Upper lobe of right lung (tissue), 1 donor: ENCODE results near the gene LRP1B. TPM values are rescaled to one million over a fixed set of nuclear protein-coding genes. Genes with fewer than 3 reads are reported as not detected.
"Not testable (repeated sequence)": the region's sequence is repeated elsewhere in the genome, so short reads cannot be mapped to it uniquely, and the experiment has no call there.

Experiments
- ATAC-seq: fragments of 200-7000 bp; cut with Tn5 transposase; one replicate; pipeline ENCODE4 v1.9.1; 2020; ENCODE audit warnings: mild to moderate bottlenecking, moderate library complexity
- DNase-seq: peaks from one replicate; pipeline ENCODE4 v3.0.0-alpha.2; 2020
- H3K27ac ChIP-seq: fragments of 200-600 bp; one replicate; pipeline ENCODE4 v1.8.0; 2022
- H3K27me3 ChIP-seq: fragments of 200-600 bp; one replicate; pipeline ENCODE4 v1.8.0; 2022; ENCODE audit warnings: mild to moderate bottlenecking
- H3K36me3 ChIP-seq: fragments of 200-600 bp; one replicate; pipeline ENCODE4 v1.8.0; 2022
- H3K4me1 ChIP-seq: fragments of 200-600 bp; one replicate; pipeline ENCODE4 v1.8.0; 2022
- H3K4me3 ChIP-seq: fragments of 200-600 bp; one replicate; pipeline ENCODE4 v1.8.0; 2022; ENCODE audit warnings: mild to moderate bottlenecking
- H3K9me3 ChIP-seq: fragments of 200-600 bp; one replicate; pipeline ENCODE4 v1.8.0; 2022
- intact Hi-C: fragments of 100-400 bp; cut with DNase I; formaldehyde crosslinking; loops from one replicate; pipeline ENCODE4 v1.11.0; 2022
- total RNA-seq: library from RNA; stranded (reverse); fragmentation: NEBNext Ultra II Directional; extraction: Animal tissue kit (Norgen Biotek cat#: 25700); gene quantifications from one replicate; pipeline ENCODE4 v1.2.1, GENCODE V29; 2021
- TF ChIP-seq, protein P1 (sequence below): fragments of 200-600 bp; IDR thresholded peaks from one replicate; pipeline ENCODE4 v1.8.0; 2022; ENCODE audit warnings: antibody characterized with exemption
- donor health status: DM: no; HTN: yes; CAD: no; lungs with severe emphysema.

LRP1B gene
- total RNA-seq, 1 donor from 2014 or later = 0.12 TPM

DNA sequence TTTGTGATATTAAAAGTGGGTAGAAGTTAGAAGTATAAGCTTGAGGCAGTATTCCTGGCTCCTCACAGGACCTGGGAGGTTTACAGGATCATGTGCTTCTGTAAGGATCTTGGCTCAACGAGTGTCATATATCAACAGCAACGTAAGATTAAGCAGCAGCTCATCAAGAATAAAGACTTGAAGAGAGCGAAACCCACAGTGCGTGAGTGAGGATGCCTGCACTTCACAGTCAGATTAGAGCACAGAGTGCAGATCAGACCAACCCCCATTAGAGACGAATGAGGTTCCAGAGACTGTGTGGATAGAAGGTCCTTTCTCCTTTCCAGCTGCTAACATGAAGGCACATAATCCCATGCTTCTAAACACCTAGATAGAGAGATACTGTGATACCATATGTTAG, 1693.9 kb downstream of the LRP1B start:
- no peak overlapping the region for H3K27ac ChIP-seq
- no peak overlapping the region for H3K4me3 ChIP-seq
- H3K27me3 ChIP-seq = no peaks in the 10 kb centered on the region
- no peaks in the 10 kb centered on the region for H3K9me3 ChIP-seq
- DNase-seq (no peak), ATAC-seq (no peak)
- H3K4me1 ChIP-seq = no peaks in the 10 kb centered on the region
- intact Hi-C loops = no loop called here
- no peaks in the 10 kb centered on the region for H3K36me3 ChIP-seq
- TF ChIP-seq, protein P1, sequence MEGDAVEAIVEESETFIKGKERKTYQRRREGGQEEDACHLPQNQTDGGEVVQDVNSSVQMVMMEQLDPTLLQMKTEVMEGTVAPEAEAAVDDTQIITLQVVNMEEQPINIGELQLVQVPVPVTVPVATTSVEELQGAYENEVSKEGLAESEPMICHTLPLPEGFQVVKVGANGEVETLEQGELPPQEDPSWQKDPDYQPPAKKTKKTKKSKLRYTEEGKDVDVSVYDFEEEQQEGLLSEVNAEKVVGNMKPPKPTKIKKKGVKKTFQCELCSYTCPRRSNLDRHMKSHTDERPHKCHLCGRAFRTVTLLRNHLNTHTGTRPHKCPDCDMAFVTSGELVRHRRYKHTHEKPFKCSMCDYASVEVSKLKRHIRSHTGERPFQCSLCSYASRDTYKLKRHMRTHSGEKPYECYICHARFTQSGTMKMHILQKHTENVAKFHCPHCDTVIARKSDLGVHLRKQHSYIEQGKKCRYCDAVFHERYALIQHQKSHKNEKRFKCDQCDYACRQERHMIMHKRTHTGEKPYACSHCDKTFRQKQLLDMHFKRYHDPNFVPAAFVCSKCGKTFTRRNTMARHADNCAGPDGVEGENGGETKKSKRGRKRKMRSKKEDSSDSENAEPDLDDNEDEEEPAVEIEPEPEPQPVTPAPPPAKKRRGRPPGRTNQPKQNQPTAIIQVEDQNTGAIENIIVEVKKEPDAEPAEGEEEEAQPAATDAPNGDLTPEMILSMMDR = no peak

GRCh38 chr2:140427033-140427432, 1703.8 kb downstream of the LRP1B start:
- H3K4me3 ChIP-seq, H3K27ac ChIP-seq, H3K27me3 ChIP-seq, H3K36me3 ChIP-seq, intact Hi-C loops, DNase-seq, H3K4me1 ChIP-seq, H3K9me3 ChIP-seq, ATAC-seq: not testable (repeated sequence)

DNA sequence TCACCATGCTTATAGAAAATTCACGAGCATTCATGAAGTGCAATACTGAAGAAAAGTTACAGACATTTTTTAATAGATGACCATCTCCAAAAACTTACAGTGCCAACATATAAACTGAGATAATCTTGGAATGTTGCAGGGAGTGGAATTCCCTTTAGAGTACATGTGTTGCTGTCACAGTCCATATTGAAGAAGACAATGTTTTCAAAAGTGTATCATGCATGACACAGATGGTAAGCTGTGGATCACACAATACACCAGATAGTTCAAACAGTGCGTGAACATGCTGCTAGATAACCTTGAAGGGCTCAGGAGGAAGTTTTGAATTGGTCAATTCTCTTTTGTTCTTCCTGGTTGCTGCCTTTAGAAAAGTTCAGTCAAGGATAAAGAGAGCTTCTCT, 1706.3 kb downstream of the LRP1B start:
- no peak for ATAC-seq
- Histone ChIP-seq H3K4me3 (no peak overlapping the region), H3K9me3 (no peaks in the 10 kb centered on the region), H3K27me3 (no peaks in the 10 kb centered on the region), H3K27ac (no peak overlapping the region), H3K36me3 (no peaks in the 10 kb centered on the region), H3K4me1 (no peaks in the 10 kb centered on the region)
- no peak for DNase-seq
- TF ChIP-seq, protein P1 = no peak
- intact Hi-C loops = no loop called here

DNA sequence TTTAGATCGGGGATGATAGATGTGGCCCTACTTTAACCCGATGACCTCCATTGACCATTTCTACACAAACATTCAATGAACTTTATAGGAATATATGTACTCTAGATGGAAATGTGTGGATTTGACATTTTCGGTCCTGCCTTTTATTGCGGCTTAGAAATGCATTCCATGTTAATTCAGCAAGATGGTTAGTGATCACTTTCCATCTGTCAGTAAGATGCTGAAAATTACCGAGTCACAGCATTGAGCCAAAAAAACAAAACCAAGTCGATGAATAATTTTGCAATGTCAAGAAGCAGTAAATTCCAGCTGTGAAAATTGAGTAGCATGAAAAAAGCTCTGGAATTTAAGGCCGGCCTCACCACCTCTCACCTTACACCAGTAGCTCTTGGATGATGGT, 1708.1 kb downstream of the LRP1B start:
- TF ChIP-seq, protein P1 = no peak
- Histone ChIP-seq H3K4me3 (no peak overlapping the region), H3K4me1 (no peaks in the 10 kb centered on the region), H3K27ac (no peak overlapping the region), H3K36me3 (no peaks in the 10 kb centered on the region), H3K27me3 (no peaks in the 10 kb centered on the region), H3K9me3 (no peaks in the 10 kb centered on the region)
- intact Hi-C loops = no loop called here
- no peak for DNase-seq
- ATAC-seq = no peak

DNA sequence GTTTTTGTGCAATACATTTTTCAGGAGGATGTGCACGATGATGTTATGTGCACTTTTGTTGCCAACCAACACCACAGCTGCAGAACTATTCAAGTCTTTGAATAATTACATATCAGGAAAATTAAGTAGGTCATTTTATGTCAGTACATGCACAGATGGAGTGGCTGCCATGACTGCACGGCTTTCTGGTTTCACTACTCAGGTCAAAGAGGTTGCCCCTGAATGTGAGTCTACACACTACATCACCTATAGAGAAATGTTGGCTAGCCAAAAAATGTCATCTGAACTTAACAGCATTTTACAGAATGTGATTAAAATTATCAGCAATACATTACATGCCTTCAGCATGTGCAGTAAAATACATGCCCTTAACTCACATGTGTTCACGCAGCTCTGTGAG, 1713.3 kb downstream of the LRP1B start:
- no peak overlapping the region for H3K4me3 ChIP-seq
- no peaks in the 10 kb centered on the region for H3K9me3 ChIP-seq
- H3K36me3 ChIP-seq = no peaks in the 10 kb centered on the region
- no peak for DNase-seq
- TF ChIP-seq, protein P1 = no peak
- no peak overlapping the region for H3K27ac ChIP-seq
- no peaks in the 10 kb centered on the region for H3K27me3 ChIP-seq
- no peak for ATAC-seq
- no peaks in the 10 kb centered on the region for H3K4me1 ChIP-seq
- intact Hi-C loops = no loop called here

DNA sequence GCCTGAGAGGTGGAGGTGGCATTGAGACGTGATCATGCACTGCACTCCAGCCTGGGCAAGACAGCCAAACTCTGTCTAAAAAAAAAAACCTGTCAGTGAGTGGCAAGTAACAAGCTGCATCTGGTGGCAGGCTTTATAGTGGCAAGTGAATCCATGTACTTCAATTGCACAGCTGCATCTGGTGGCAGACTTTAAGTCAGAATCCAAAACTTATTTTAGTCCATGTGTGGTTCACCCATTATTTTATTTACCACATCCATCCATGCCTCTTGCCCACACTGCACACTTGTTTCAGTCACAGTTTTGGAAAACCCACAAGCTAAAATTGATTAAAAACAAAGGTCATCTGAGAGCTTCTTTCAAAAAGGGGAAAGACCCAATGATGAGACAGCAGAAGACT, 1714.2 kb downstream of the LRP1B start:
- TF ChIP-seq, protein P1 = no peak
- intact Hi-C loops = no loop called here
- ATAC-seq (no peak), DNase-seq (no peak)
- H3K9me3 ChIP-seq = no peaks in the 10 kb centered on the region
- H3K4me3 ChIP-seq = no peak overlapping the region
- no peaks in the 10 kb centered on the region for H3K4me1 ChIP-seq
- no peaks in the 10 kb centered on the region for H3K36me3 ChIP-seq
- no peaks in the 10 kb centered on the region for H3K27me3 ChIP-seq
- H3K27ac ChIP-seq = no peak overlapping the region

GRCh38 chr2:140415035-140415434, 1715.8 kb downstream of the LRP1B start:
- DNase-seq, H3K4me1 ChIP-seq, H3K4me3 ChIP-seq, H3K27ac ChIP-seq, ATAC-seq, intact Hi-C loops, H3K9me3 ChIP-seq, H3K27me3 ChIP-seq, H3K36me3 ChIP-seq: not testable (repeated sequence)
